H1 (cell line): ENCODE measurements around the gene IQCK. TPM values are rescaled to one million over a fixed set of nuclear protein-coding genes. Genes with fewer than 3 reads are reported as not detected.

Source experiments
- CTCF ChIA-PET: fragments of 300-600 bp; sonication (Branson Sonifier 250); formaldehyde crosslinking; loops from one replicate; lab custom pipeline; 2021; ENCODE audit not compliant: partially characterized antibody; lab: Charles Lee
- POLR2A ChIA-PET: fragments of 300-600 bp; sonication (Branson Sonifier 250); formaldehyde crosslinking; loops from one replicate; lab custom pipeline; 2021; ENCODE audit warnings: inconsistent platforms; ENCODE audit not compliant: partially characterized antibody; lab: Charles Lee
- DNase-seq, 2 experiments: peaks; one replicate each; pipeline versions ENCODE4 v3.0.0 to v3.0.0-alpha.2; 2010 to 2022; ENCODE audit warnings: low spot score in 2 of 2, low read depth in 1 of 2, mixed read lengths in 1 of 2
- FAIRE-seq: peaks from 2 replicates; lab custom pipeline; 2011; peaks lifted over from hg19 to GRCh38; lab: Jason Lieb, UNC
- H2AFZ ChIP-seq: 2 replicates; pipeline ENCODE4 v1.8.1; 2012; ENCODE audit warnings: low read length, inconsistent platforms
- H2AK5ac ChIP-seq: 2 replicates; pipeline ENCODE4 v1.6.1; 2013; ENCODE audit warnings: low read depth, low read length
- H2BK120ac ChIP-seq: replicated peaks from 2 replicates; pipeline ENCODE3; 2013; ENCODE audit warnings: low read depth, low read length, inconsistent platforms
- H2BK12ac ChIP-seq: 2 replicates; pipeline ENCODE4 v1.6.1; 2013; ENCODE audit warnings: low read depth, low read length
- H2BK15ac ChIP-seq: 2 replicates; pipeline ENCODE4 v1.6.1; 2013; ENCODE audit warnings: low read length
- H2BK20ac ChIP-seq: 2 replicates; pipeline ENCODE4 v1.6.1; 2013; ENCODE audit warnings: low read length
- H2BK5ac ChIP-seq: 2 replicates; pipeline ENCODE4 v1.6.1; 2013; ENCODE audit warnings: low read depth, low read length
- H3K14ac ChIP-seq: 2 replicates; pipeline ENCODE4 v1.6.1; 2013; ENCODE audit warnings: inconsistent platforms; ENCODE audit not compliant: insufficient read length
- H3K18ac ChIP-seq: 2 replicates; pipeline ENCODE4 v1.6.1; 2013; ENCODE audit warnings: low read length; ENCODE audit errors: extremely low read depth
- H3K23ac ChIP-seq: 2 replicates; pipeline ENCODE4 v1.6.1; 2013; ENCODE audit warnings: inconsistent platforms; ENCODE audit not compliant: insufficient read length
- H3K23me2 ChIP-seq: 2 replicates; pipeline ENCODE4 v1.6.1; 2013; ENCODE audit warnings: low read depth, low read length
- H3K27ac ChIP-seq: 2 replicates; pipeline ENCODE4 v1.6.1; 2011; ENCODE audit warnings: low read depth, low read length, inconsistent platforms
- H3K27me3 ChIP-seq, 4 experiments: replicated peaks in 1 of 4; 1 replicate in 1 of 4; 2 replicates in 3 of 4; pipeline versions ENCODE4 v1.6.1 to v1.8.1; 2011 to 2013; ENCODE audit warnings: low read length in 3 of 4, mild to moderate bottlenecking in 3 of 4, inconsistent platforms in 2 of 4, mixed read lengths in 2 of 4, moderate library complexity in 1 of 4; ENCODE audit not compliant: control insufficient read depth in 3 of 4, insufficient read depth in 3 of 4; ENCODE audit errors: extremely low read depth in 1 of 4
- H3K36me3 ChIP-seq, 4 experiments: 2 replicates each; pipeline versions ENCODE4 v1.6.1 to v1.8.1; 2011 to 2013; ENCODE audit warnings: mild to moderate bottlenecking in 4 of 4, low read length in 3 of 4, moderate library complexity in 2 of 4, control low read depth in 1 of 4, inconsistent platforms in 1 of 4; ENCODE audit not compliant: insufficient read depth in 4 of 4, control insufficient read depth in 2 of 4
- H3K4ac ChIP-seq: replicated peaks from 2 replicates; pipeline ENCODE3; 2013; ENCODE audit warnings: low read length, low read depth, mixed read lengths, inconsistent platforms; ENCODE audit not compliant: insufficient read length
- H3K4me1 ChIP-seq, 4 experiments: replicated peaks in 1 of 4; 1 replicate in 1 of 4; 2 replicates in 3 of 4; pipeline versions ENCODE4 v1.6.1 to v1.8.1; 2011 to 2013; ENCODE audit warnings: low read length in 3 of 4, inconsistent platforms in 2 of 4, mixed read lengths in 1 of 4; ENCODE audit not compliant: insufficient read depth in 4 of 4, control insufficient read depth in 3 of 4
- H3K4me2 ChIP-seq, 2 experiments: 2 replicates each; pipeline versions ENCODE4 v1.6.1 to v1.8.1; 2011 to 2013; ENCODE audit warnings: low read depth in 2 of 2, low read length in 2 of 2, control low read depth in 1 of 2, inconsistent platforms in 1 of 2, mild to moderate bottlenecking in 1 of 2; ENCODE audit not compliant: insufficient read depth in 1 of 2
- H3K4me3 ChIP-seq, 4 experiments: fragments of 200-600, 300-600 bp in 1 of 4; sonication (generic), shearing (Covaris generic), sonication (Bioruptor Twin) in 1 of 4; 2 replicates each; pipeline versions ENCODE4 v1.5.1 to v1.8.1; 2011 to 2016; ENCODE audit warnings: low read length in 4 of 4, low read depth in 3 of 4, control low read depth in 2 of 4, inconsistent platforms in 2 of 4, mild to moderate bottlenecking in 2 of 4, mixed read lengths in 1 of 4, moderate library complexity in 1 of 4; ENCODE audit not compliant: insufficient read depth in 2 of 4; ENCODE audit errors: extremely low read depth in 1 of 4
- H3K56ac ChIP-seq: replicated peaks from 2 replicates; pipeline ENCODE3; 2013; ENCODE audit warnings: low read depth, mild to moderate bottlenecking, mixed read lengths, low read length, inconsistent platforms; ENCODE audit not compliant: insufficient read length
- H3K79me1 ChIP-seq: 2 replicates; pipeline ENCODE4 v1.6.1; 2013; ENCODE audit warnings: low read depth, low read length, control low read depth
- H3K79me2 ChIP-seq, 2 experiments: 2 replicates each; pipeline versions ENCODE4 v1.6.1 to v1.8.1; 2012 to 2013; ENCODE audit warnings: low read length in 2 of 2, mild to moderate bottlenecking in 2 of 2, inconsistent platforms in 1 of 2; ENCODE audit not compliant: insufficient read depth in 2 of 2, control insufficient read depth in 1 of 2
- H3K9ac ChIP-seq, 4 experiments: replicated peaks in 1 of 4; 1 replicate in 1 of 4; 2 replicates in 3 of 4; pipeline versions ENCODE4 v1.6.1 to v1.8.1; 2011 to 2013; ENCODE audit warnings: low read depth in 3 of 4, low read length in 3 of 4, control low read depth in 2 of 4, mild to moderate bottlenecking in 2 of 4, moderate library complexity in 2 of 4, inconsistent platforms in 1 of 4; ENCODE audit errors: extremely low read depth in 1 of 4
- H3K9me3 ChIP-seq, 2 experiments: 2 replicates each; pipeline versions ENCODE4 v1.6.1 to v1.8.1; 2012 to 2013; ENCODE audit warnings: mild to moderate bottlenecking in 2 of 2, moderate library complexity in 2 of 2, control low read depth in 1 of 2, inconsistent platforms in 1 of 2, low read depth in 1 of 2, low read length in 1 of 2, mixed read lengths in 1 of 2; ENCODE audit not compliant: insufficient read depth in 2 of 2
- H4K20me1 ChIP-seq, 2 experiments: replicated peaks in 1 of 2; 2 replicates each; pipeline versions ENCODE3 to v1.8.1; 2011 to 2013; ENCODE audit warnings: inconsistent platforms in 2 of 2, low read length in 2 of 2, mild to moderate bottlenecking in 1 of 2; ENCODE audit not compliant: insufficient read depth in 2 of 2, control insufficient read depth in 1 of 2
- H4K5ac ChIP-seq: 2 replicates; pipeline ENCODE4 v1.6.1; 2013; ENCODE audit warnings: low read length, low read depth, mixed read lengths, inconsistent platforms; ENCODE audit not compliant: insufficient read length
- H4K8ac ChIP-seq: 2 replicates; pipeline ENCODE4 v1.8.0; 2013; ENCODE audit warnings: mild to moderate bottlenecking, moderate library complexity, low read length, inconsistent platforms; ENCODE audit not compliant: insufficient read depth; ENCODE audit errors: extremely low read depth
- H4K91ac ChIP-seq: replicated peaks from 2 replicates; pipeline ENCODE3; 2013; ENCODE audit warnings: low read length, mixed read lengths, inconsistent platforms; ENCODE audit not compliant: insufficient read length
- POU5F1 ChIP-seq: IDR thresholded peaks from 2 replicates; pipeline ENCODE4 v1.6.1; 2011; ENCODE audit warnings: low read depth, mild to moderate bottlenecking, low read length, moderate library complexity
- RAD21 ChIP-seq, 2 experiments: IDR thresholded peaks in 1 of 2; conservative IDR thresholded peaks in 1 of 2; 2 replicates each; pipeline ENCODE4 v1.6.1; 2011; ENCODE audit warnings: low read depth in 2 of 2, low read length in 2 of 2, improper control_type of control experiment in 1 of 2, inconsistent platforms in 1 of 2, mild to moderate bottlenecking in 1 of 2, moderate library complexity in 1 of 2
- WGBS, 2 experiments: shearing (Covaris generic) in 1 of 2; methylation state at CpG; one replicate each; pipeline versions ENCODE4 v1.1.6 to v1.1.7; 2013 to 2015; ENCODE audit warnings: low lambda C conversion rate in 2 of 2, mixed read lengths in 2 of 2, inconsistent platforms in 1 of 2, low coverage in 1 of 2, missing lambda C conversion rate in 1 of 2; ENCODE audit not compliant: insufficient replicate concordance in 2 of 2, insufficient coverage in 1 of 2, insufficient read length in 1 of 2; ENCODE audit errors: extremely low coverage in 1 of 2, missing lambda C conversion rate in 1 of 2; 5-methylcytosine and 5-hydroxymethylcytosine counted together
- polyA plus RNA-seq, 7 experiments: library from polyadenylated mRNA; depleted of rRNA in 3 of 7; stranded (reverse) in 5 of 7; unstranded in 2 of 7; fragments of >200 nt in 5 of 7; fragments of 200-250 nt in 2 of 7; gene quantifications; 1 replicate in 5 of 7; 2 replicates in 1 of 7; 4 replicates in 1 of 7; pipeline versions ENCODE4 v1.2.1 to v1.2.3, GENCODE V29; 2011 to 2013; ENCODE audit warnings: missing spikeins in 2 of 7, mixed read lengths in 2 of 7
- total RNA-seq: library from RNA; stranded (reverse); fragmentation: NEBNext Ultra II Directional; extraction: Animal tissue kit (Norgen Biotek cat#: 25700); gene quantifications from 2 replicates; pipeline ENCODE4 v1.2.1, GENCODE V29; 2021

Gene IQCK
- total and polyA plus RNA-seq, 2 of the 8 experiments (the other 6 are each of a cell fraction or from before 2014, with no cell fraction given) = 6.2 to 9.3 TPM

- POLR2A ChIA-PET = interaction anchor here (1.1 to 1.5 kb wide), 2 partner anchors 25 to 36 kb away, joined by 3 to 4 read pairs; no protein-coding TSS in a partner anchor
These were observed 43.6 kb upstream of the IQCK start for GRCh38 chr16:19674485-19674884.

More at GRCh38 chr16:19674485-19674884, 43.6 kb upstream of the IQCK start:
- H3K23ac ChIP-seq = no peak overlapping the region
- H3K4me1 ChIP-seq = no peaks in the 10 kb centered on the region
- H3K4me2 ChIP-seq = no peak overlapping the region
- no peak overlapping the region for H2BK120ac ChIP-seq
- CTCF ChIA-PET = interaction anchor here (0.9 to 1.1 kb wide), 3 partner anchors 14 to 224 kb away, joined by 3 to 5 read pairs (median 4); no protein-coding TSS in a partner anchor
- H3K27ac ChIP-seq = no peak overlapping the region
- H3K79me1 ChIP-seq = no peaks in the 10 kb centered on the region
- H3K18ac ChIP-seq = no peak overlapping the region
- H4K91ac ChIP-seq = no peak overlapping the region
- no peak for FAIRE-seq
- H3K14ac ChIP-seq = no peak overlapping the region
- no peaks in the 10 kb centered on the region for H3K79me2 ChIP-seq
- H3K4ac ChIP-seq = no peak overlapping the region
- no peak overlapping the region for H4K5ac ChIP-seq
- no peak overlapping the region for H3K56ac ChIP-seq
- no peak overlapping the region for H2AK5ac ChIP-seq
- H3K27me3 ChIP-seq = no peaks in the 10 kb centered on the region
- H2BK12ac ChIP-seq = no peak overlapping the region
- no peak overlapping the region for H3K9ac ChIP-seq
- H3K23me2 ChIP-seq = no peaks in the 10 kb centered on the region
- H2BK20ac ChIP-seq = no peak overlapping the region
- TF ChIP-seq RAD21 (IDR thresholded peaks at IDR 0.05 in 1 of 2, conservative IDR thresholded peaks at IDR 0.05 in 1 of 2; ENCODE audit: low read depth in 2 of 2, low read length in 2 of 2) = no peak
- TF ChIP-seq POU5F1 = no peak
- H3K36me3 ChIP-seq = peaks cover 0 to 8% (median 1%) of the 10 kb centered on the region in 4 experiments; a peak in 5 of 8 replicates
- H2BK5ac ChIP-seq = no peak overlapping the region
- WGBS, 2 experiments = 97% methylated on average over 5 of the region's 5 CpGs; no CpG with 5 or more reads in 1 of the 2 experiments
- H4K20me1 ChIP-seq = no peaks in the 10 kb centered on the region
- no peak overlapping the region for H4K8ac ChIP-seq
- H3K9me3 ChIP-seq = no peaks in the 10 kb centered on the region
- no peak for DNase-seq
- no peak overlapping the region for H3K4me3 ChIP-seq
- H2AFZ ChIP-seq = no peak overlapping the region
- H2BK15ac ChIP-seq = no peak overlapping the region
